ENCODE results near the gene ZBTB20.

DNA sequence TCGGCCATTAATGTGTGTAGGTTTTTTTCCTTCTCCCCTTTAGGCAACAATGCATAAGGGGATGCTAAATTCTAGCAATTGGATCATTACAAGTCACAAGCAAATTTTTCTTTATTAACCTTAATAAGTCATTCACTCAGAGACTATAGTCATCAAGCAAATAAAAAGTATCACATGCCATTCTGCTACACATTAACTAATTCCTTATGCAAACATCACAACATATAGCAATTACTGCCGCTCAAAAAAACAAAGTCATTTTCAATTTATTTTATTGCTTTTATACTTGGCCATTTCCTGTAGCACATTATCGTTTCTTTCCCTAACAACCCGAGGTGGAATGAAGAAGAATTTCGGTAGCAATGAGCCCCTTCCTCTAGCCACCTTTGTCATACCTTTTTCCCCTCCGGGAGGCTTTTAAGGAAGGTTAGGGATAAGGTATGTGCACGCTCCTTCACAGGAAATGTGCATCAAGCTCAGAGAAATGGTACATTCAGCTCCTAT lies 432.1 kb downstream of the ZBTB20 start:
- TF ChIP-seq CTCF (IDR thresholded peaks at IDR 0.05) (no peak), REST (IDR thresholded peaks at IDR 0.05; ENCODE audit: low read depth, low read length) (no peak), TAF1 (IDR thresholded peaks at IDR 0.05; ENCODE audit: borderline replicate concordance, low read depth, low read length) (no peak), GATA2 (CRISPR knock-in tag; IDR thresholded peaks at IDR 0.05) (no peak)
- TF ChIP-seq, protein P1, sequence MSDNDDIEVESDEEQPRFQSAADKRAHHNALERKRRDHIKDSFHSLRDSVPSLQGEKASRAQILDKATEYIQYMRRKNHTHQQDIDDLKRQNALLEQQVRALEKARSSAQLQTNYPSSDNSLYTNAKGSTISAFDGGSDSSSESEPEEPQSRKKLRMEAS (IDR thresholded peaks at IDR 0.05; ENCODE audit: low read depth) = no peak

All from SK-N-SH (cell line).